Measurements from ENCODE around the gene ADAM22. TPM values are rescaled to one million over a fixed set of nuclear protein-coding genes. Genes with fewer than 3 reads are reported as not detected.

Gene ADAM22
- total and polyA plus RNA-seq, 2 experiments from 2014 or later = 1.6 to 9.8 TPM

GRCh38 chr7:88091988-88092675 lies 158.1 kb downstream of the ADAM22 start:
- Histone ChIP-seq H3K4me2 (no peak overlapping the region), H2AFZ (no peak overlapping the region), H3K4me3 (no peak overlapping the region), H3K27me3 (no peaks in the 10 kb centered on the region), H3K79me2 (no peaks in the 10 kb centered on the region), H3K36me3 (replicated peaks; ENCODE audit: insufficient read depth, low read depth) (no peaks in the 10 kb centered on the region), H3K4me1 (ENCODE audit: insufficient read depth) (no peaks in the 10 kb centered on the region), H3K27ac (no peak overlapping the region), H3K9me2 (replicated peaks; ENCODE audit: insufficient read depth) (no peaks in the 10 kb centered on the region), H3K9me3 (ENCODE audit: low read depth) (no peaks in the 10 kb centered on the region), H4K20me1 (ENCODE audit: insufficient read depth, poor library complexity, severe bottlenecking) (no peaks in the 10 kb centered on the region)
- no peak for DNase-seq (ENCODE audit: low spot score)
- TF ChIP-seq EZH2phosphoT487 (IDR thresholded peaks at IDR 0.05; ENCODE audit: low read depth, severe bottlenecking, unreplicated experiment) (no peak), EZH2 (IDR thresholded peaks at IDR 0.05; ENCODE audit: borderline replicate concordance) (no peak)
- TF ChIP-seq, protein P1, sequence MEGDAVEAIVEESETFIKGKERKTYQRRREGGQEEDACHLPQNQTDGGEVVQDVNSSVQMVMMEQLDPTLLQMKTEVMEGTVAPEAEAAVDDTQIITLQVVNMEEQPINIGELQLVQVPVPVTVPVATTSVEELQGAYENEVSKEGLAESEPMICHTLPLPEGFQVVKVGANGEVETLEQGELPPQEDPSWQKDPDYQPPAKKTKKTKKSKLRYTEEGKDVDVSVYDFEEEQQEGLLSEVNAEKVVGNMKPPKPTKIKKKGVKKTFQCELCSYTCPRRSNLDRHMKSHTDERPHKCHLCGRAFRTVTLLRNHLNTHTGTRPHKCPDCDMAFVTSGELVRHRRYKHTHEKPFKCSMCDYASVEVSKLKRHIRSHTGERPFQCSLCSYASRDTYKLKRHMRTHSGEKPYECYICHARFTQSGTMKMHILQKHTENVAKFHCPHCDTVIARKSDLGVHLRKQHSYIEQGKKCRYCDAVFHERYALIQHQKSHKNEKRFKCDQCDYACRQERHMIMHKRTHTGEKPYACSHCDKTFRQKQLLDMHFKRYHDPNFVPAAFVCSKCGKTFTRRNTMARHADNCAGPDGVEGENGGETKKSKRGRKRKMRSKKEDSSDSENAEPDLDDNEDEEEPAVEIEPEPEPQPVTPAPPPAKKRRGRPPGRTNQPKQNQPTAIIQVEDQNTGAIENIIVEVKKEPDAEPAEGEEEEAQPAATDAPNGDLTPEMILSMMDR (IDR thresholded peaks at IDR 0.05; ENCODE audit: poor library complexity) = no peak
- WGBS (ENCODE audit: low lambda C conversion rate, missing lambda C conversion rate) = 56% methylated on average over 3 of the region's 3 CpGs

GRCh38 chr7:88092676-88092999 lies 158.6 kb downstream of the ADAM22 start:
- no peak for DNase-seq (ENCODE audit: low spot score)
- Histone ChIP-seq H3K36me3 (replicated peaks; ENCODE audit: insufficient read depth, low read depth) (no peaks in the 10 kb centered on the region), H3K79me2 (no peaks in the 10 kb centered on the region), H2AFZ (no peak overlapping the region), H3K9me3 (ENCODE audit: low read depth) (no peaks in the 10 kb centered on the region), H3K4me2 (no peak overlapping the region), H3K27ac (no peak overlapping the region), H3K4me1 (ENCODE audit: insufficient read depth) (no peaks in the 10 kb centered on the region), H3K4me3 (no peak overlapping the region), H3K9me2 (replicated peaks; ENCODE audit: insufficient read depth) (no peaks in the 10 kb centered on the region), H4K20me1 (ENCODE audit: insufficient read depth, poor library complexity, severe bottlenecking) (no peaks in the 10 kb centered on the region), H3K27me3 (no peaks in the 10 kb centered on the region)
- TF ChIP-seq EZH2 (IDR thresholded peaks at IDR 0.05; ENCODE audit: borderline replicate concordance) (no peak), EZH2phosphoT487 (IDR thresholded peaks at IDR 0.05; ENCODE audit: low read depth, severe bottlenecking, unreplicated experiment) (no peak)
- TF ChIP-seq, protein P1 (IDR thresholded peaks at IDR 0.05; ENCODE audit: poor library complexity) = no peak

- Histone ChIP-seq H3K4me1 (ENCODE audit: insufficient read depth) (no peaks in the 10 kb centered on the region), H3K36me3 (replicated peaks; ENCODE audit: insufficient read depth, low read depth) (no peaks in the 10 kb centered on the region), H3K27ac (no peak overlapping the region), H3K27me3 (no peaks in the 10 kb centered on the region), H3K9me3 (ENCODE audit: low read depth) (no peaks in the 10 kb centered on the region), H2AFZ (no peak overlapping the region), H3K9me2 (replicated peaks; ENCODE audit: insufficient read depth) (no peaks in the 10 kb centered on the region), H3K4me2 (no peak overlapping the region), H4K20me1 (ENCODE audit: insufficient read depth, poor library complexity, severe bottlenecking) (no peaks in the 10 kb centered on the region), H3K79me2 (no peaks in the 10 kb centered on the region), H3K4me3 (no peak overlapping the region)
- TF ChIP-seq EZH2 (IDR thresholded peaks at IDR 0.05; ENCODE audit: borderline replicate concordance) = no peak
- TF ChIP-seq EZH2phosphoT487 (IDR thresholded peaks at IDR 0.05; ENCODE audit: low read depth, severe bottlenecking, unreplicated experiment) = no peak
- TF ChIP-seq, protein P1 (IDR thresholded peaks at IDR 0.05; ENCODE audit: poor library complexity) = no peak
- DNase-seq (ENCODE audit: low spot score) = no peak
- WGBS (ENCODE audit: low lambda C conversion rate, missing lambda C conversion rate) = 68% methylated on average over 1 of the region's 1 CpG
These were observed 167.7 kb downstream of the ADAM22 start for GRCh38 chr7:88101769-88102168.

Data from hepatocyte (in vitro differentiated cells).